A673 (cell line): Measurements from ENCODE around the gene AGER.

Source experiments
- EZH2 ChIP-seq: fragments of 200-600 bp; sonication (generic); IDR thresholded peaks from 2 replicates; pipeline ENCODE4 v1.6.1; 2017; ENCODE audit warnings: borderline replicate concordance, low read depth, mild to moderate bottlenecking, mixed read lengths, antibody characterized with exemption, low read length; ENCODE audit not compliant: poor library complexity, severe bottlenecking
- TF ChIP-seq, protein P1 (sequence below): fragments of 300-800, 200-600 bp; sonication (generic); conservative IDR thresholded peaks from 2 replicates; pipeline ENCODE4 v1.5.1; 2017; ENCODE audit warnings: low read depth, mild to moderate bottlenecking, antibody characterized with exemption, low read length, moderate library complexity, mixed read lengths

DNA sequence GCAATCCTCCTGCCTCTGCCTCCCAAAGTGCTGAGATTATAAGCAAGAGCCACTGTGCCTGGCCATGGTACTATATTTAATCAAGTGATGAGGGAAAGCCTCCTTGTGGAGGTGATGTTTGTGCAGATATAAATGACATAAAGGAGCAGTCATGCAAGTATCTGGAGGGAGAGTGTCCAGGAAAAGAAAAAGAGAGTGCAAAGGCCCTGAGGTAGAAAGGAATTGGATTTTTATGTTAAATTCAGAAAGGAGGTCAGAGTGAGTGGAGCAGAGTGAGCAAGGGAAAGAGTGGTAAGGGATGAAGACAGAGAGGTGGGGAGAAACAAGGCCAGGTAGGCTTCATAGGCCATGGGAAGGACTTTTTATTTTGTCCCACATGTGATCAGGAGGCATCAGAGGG lies 46.6 kb downstream of the AGER start:
- TF ChIP-seq, protein P1, sequence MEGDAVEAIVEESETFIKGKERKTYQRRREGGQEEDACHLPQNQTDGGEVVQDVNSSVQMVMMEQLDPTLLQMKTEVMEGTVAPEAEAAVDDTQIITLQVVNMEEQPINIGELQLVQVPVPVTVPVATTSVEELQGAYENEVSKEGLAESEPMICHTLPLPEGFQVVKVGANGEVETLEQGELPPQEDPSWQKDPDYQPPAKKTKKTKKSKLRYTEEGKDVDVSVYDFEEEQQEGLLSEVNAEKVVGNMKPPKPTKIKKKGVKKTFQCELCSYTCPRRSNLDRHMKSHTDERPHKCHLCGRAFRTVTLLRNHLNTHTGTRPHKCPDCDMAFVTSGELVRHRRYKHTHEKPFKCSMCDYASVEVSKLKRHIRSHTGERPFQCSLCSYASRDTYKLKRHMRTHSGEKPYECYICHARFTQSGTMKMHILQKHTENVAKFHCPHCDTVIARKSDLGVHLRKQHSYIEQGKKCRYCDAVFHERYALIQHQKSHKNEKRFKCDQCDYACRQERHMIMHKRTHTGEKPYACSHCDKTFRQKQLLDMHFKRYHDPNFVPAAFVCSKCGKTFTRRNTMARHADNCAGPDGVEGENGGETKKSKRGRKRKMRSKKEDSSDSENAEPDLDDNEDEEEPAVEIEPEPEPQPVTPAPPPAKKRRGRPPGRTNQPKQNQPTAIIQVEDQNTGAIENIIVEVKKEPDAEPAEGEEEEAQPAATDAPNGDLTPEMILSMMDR = no peak
- TF ChIP-seq EZH2 = no peak
